GM12878 (cell line): Measurements from ENCODE around the gene NR6A1. TPM values are rescaled to one million over a fixed set of nuclear protein-coding genes. Genes with fewer than 3 reads are reported as not detected.

Experiments
- ATAC-seq: fragments of 200-7000 bp; cut with Tn5 transposase; 3 replicates; pipeline ENCODE4 v1.9.1; 2020; ENCODE audit warnings: mild to moderate bottlenecking, moderate library complexity
- BruUV-seq: library from RNA; stranded (reverse); fragments of 400-500 nt; replicated peaks from 2 replicates; lab custom pipeline; 2021; lab: Mats Ljungman, UMichigan
- CTCF ChIA-PET: fragments of 300-600 bp; sonication (Branson Sonifier 250); formaldehyde crosslinking; extraction: SDS; loops from one replicate; lab custom pipeline; 2021; ENCODE audit warnings: inconsistent platforms; lab: Yijun Ruan, JAX
- POLR2A ChIA-PET: fragments of 350-600 bp; formaldehyde crosslinking; extraction: SDS; loops from one replicate; lab custom pipeline; 2021; ENCODE audit warnings: inconsistent platforms; lab: Charles Lee
- RAD21 ChIA-PET: fragments of 300-600 bp; sonication (Branson Sonifier 250); formaldehyde crosslinking; loops from one replicate; lab custom pipeline; 2023; ENCODE audit warnings: antibody characterized with exemption; ENCODE audit not compliant: unreplicated experiment; lab: Charles Lee
- SMC1A ChIA-PET: fragments of 300-600 bp; sonication (Branson Sonifier 250); formaldehyde crosslinking; loops from one replicate; lab custom pipeline; 2023; ENCODE audit not compliant: unreplicated experiment, uncharacterized antibody; lab: Charles Lee
- DNase-seq: peaks from one replicate; pipeline ENCODE4 v3.0.0-alpha.2; 2011; ENCODE audit warnings: low read depth, low spot score
- FAIRE-seq: peaks from 3 replicates; lab custom pipeline; 2011; peaks lifted over from hg19 to GRCh38; lab: Jason Lieb, UNC
- H2AFZ ChIP-seq: 2 replicates; pipeline ENCODE4 v1.6.0; 2011; ENCODE audit warnings: low read depth, low read length, control low read depth; ENCODE audit not compliant: control insufficient read depth
- H3K27ac ChIP-seq: 2 replicates; pipeline ENCODE4 v1.5.1; 2011; ENCODE audit warnings: control low read depth; ENCODE audit not compliant: control insufficient read depth, insufficient read depth
- H3K27me3 ChIP-seq, 2 experiments: replicated peaks in 1 of 2; 2 replicates each; pipeline versions ENCODE4 v1.6.0 to v1.6.1; 2011; ENCODE audit warnings: low read length in 1 of 2; ENCODE audit not compliant: control insufficient read depth in 2 of 2, insufficient read depth in 2 of 2
- H3K36me3 ChIP-seq, 2 experiments: 2 replicates each; pipeline ENCODE4 v1.5.1; 2011; ENCODE audit warnings: low read length in 1 of 2; ENCODE audit not compliant: control insufficient read depth in 2 of 2, insufficient read depth in 2 of 2
- H3K4me1 ChIP-seq: 2 replicates; pipeline ENCODE4 v1.6.1; 2011; ENCODE audit warnings: mild to moderate bottlenecking, low read length, moderate library complexity, mixed read lengths; ENCODE audit not compliant: control insufficient read depth, insufficient read depth
- H3K4me2 ChIP-seq: 2 replicates; pipeline ENCODE4 v1.6.0; 2011; ENCODE audit warnings: control low read depth; ENCODE audit not compliant: control insufficient read depth, insufficient read depth
- H3K4me3 ChIP-seq: fragments of 200-600 bp; sonication (generic); 2 replicates; pipeline ENCODE4 v1.5.1; 2016
- H3K79me2 ChIP-seq: 2 replicates; pipeline ENCODE4 v1.6.0; 2011; ENCODE audit warnings: low read length; ENCODE audit not compliant: control insufficient read depth, insufficient read depth
- H3K9ac ChIP-seq: 2 replicates; pipeline ENCODE4 v1.8.0; 2011; ENCODE audit warnings: low read length, control low read depth, mixed read lengths; ENCODE audit not compliant: control insufficient read depth, insufficient read depth
- H3K9me3 ChIP-seq: replicated peaks from 3 replicates; pipeline ENCODE4 v1.5.1; 2011; ENCODE audit warnings: mild to moderate bottlenecking, low read length; ENCODE audit not compliant: control insufficient read depth, insufficient read depth
- H4K20me1 ChIP-seq: 2 replicates; pipeline ENCODE4 v1.6.0; 2011; ENCODE audit not compliant: control insufficient read depth, insufficient read depth
- BACH1 ChIP-seq: fragments of 450-650 bp; IDR thresholded peaks from 2 replicates; pipeline ENCODE4 v1.6.1; 2017; ENCODE audit warnings: mild to moderate bottlenecking, borderline replicate concordance
- ESRRA ChIP-seq: IDR thresholded peaks from 2 replicates; pipeline ENCODE4 v1.6.1; 2012; ENCODE audit warnings: mild to moderate bottlenecking, low read length, improper control_type of control experiment
- IRF4 ChIP-seq: IDR thresholded peaks from 2 replicates; pipeline ENCODE4 v1.6.1; 2011; ENCODE audit warnings: low read depth, low read length
- JUND ChIP-seq: IDR thresholded peaks from 2 replicates; pipeline ENCODE4 v1.6.1; 2012; ENCODE audit warnings: low read depth, mild to moderate bottlenecking, low read length, improper control_type of control experiment, moderate library complexity
- PRDM15 ChIP-seq: fragments of 450-650 bp; formaldehyde crosslinking; IDR thresholded peaks from 2 replicates; pipeline ENCODE4 v1.4.0; 2020; ENCODE audit warnings: mild to moderate bottlenecking, moderate library complexity
- SP1 ChIP-seq: IDR thresholded peaks from one replicate; pipeline ENCODE4 v1.6.1; 2011; ENCODE audit warnings: low read depth, low read length
- SREBF1 ChIP-seq: IDR thresholded peaks from 2 replicates; pipeline ENCODE4 v1.6.1; 2012; ENCODE audit warnings: mild to moderate bottlenecking, low read length
- SRF ChIP-seq, 2 experiments: IDR thresholded peaks; 2 replicates each; pipeline ENCODE4 v1.6.1; 2011; ENCODE audit warnings: low read depth in 2 of 2, low read length in 2 of 2, mild to moderate bottlenecking in 1 of 2, moderate library complexity in 1 of 2
- WGBS: methylation state at CpG from one replicate; pipeline ENCODE4 v1.1.6; 2016; ENCODE audit warnings: low lambda C conversion rate; ENCODE audit not compliant: insufficient replicate concordance, insufficient coverage; ENCODE audit errors: missing lambda C conversion rate; 5-methylcytosine and 5-hydroxymethylcytosine counted together
- in situ Hi-C: fragments of 300-500 bp; cut with MboI; formaldehyde crosslinking; loops from 9 replicates; pipeline ENCODE4 v1.14.3; 2018; ENCODE audit warnings: mixed read lengths
- intact Hi-C: fragments of 100-400 bp; cut with micrococcal nuclease; formaldehyde crosslinking; loops from one replicate; pipeline ENCODE4 v1.14.2; 2022; ENCODE audit not compliant: unreplicated experiment
- polyA plus RNA-seq, 11 experiments: library from polyadenylated mRNA; depleted of rRNA in 4 of 11; unstranded in 6 of 11; stranded (reverse) in 5 of 11; fragments of >200 nt; fragmentation: Nextera tagmentation in 4 of 11; fragmentation: Illumina TruSeq in 1 of 11; extraction: Ambion mirVana in 4 of 11; extraction: Trizol in 1 of 11; gene quantifications; 1 replicate in 1 of 11; 2 replicates in 10 of 11; pipeline versions ENCODE4 v1.2.1 to v1.2.3, GENCODE V29; 2011 to 2016; ENCODE audit warnings: inconsistent platforms in 2 of 11, missing spikeins in 2 of 11, low read depth in 1 of 11
- total RNA-seq, 4 experiments: library from RNA; depleted of rRNA in 3 of 4; stranded (reverse); fragments of >200 nt in 3 of 4; fragmentation: Illumina TruSeq in 1 of 4; extraction: Trizol in 1 of 4; gene quantifications; 2 replicates each; pipeline versions ENCODE4 v1.2.1 to v1.2.3, GENCODE V29; 2013 to 2021

NR6A1 gene
- total and polyA plus RNA-seq, 10 of the 15 experiments (the other 5 are each of a cell fraction or from before 2014, with no cell fraction given), result 1.2 to 9.2 (median 4.6) TPM

GRCh38 chr9:124551472-124552272 lies 219.4 kb downstream of the NR6A1 start (continued):
- no peak for TF ChIP-seq JUND
- TF ChIP-seq SREBF1, result no peak
- TF ChIP-seq IRF4, result no peak
- no peak for TF ChIP-seq SRF (IDR thresholded peaks at IDR 0.05; ENCODE audit: low read depth in 2 of 2, low read length in 2 of 2)
- TF ChIP-seq PRDM15 (CRISPR knock-in tag), result no peak
- TF ChIP-seq BACH1, result no peak

GRCh38 chr9:124550072-124550471 lies 221.0 kb downstream of the NR6A1 start:
- H3K27ac ChIP-seq, result no peak overlapping the region
- CTCF ChIA-PET, result interaction anchor here (4.0 to 4.6 kb wide), 2 partner anchors 13 to 162 kb away, joined by 27 to 39 read pairs; no protein-coding TSS in a partner anchor
- FAIRE-seq (no peak), DNase-seq (no peak), ATAC-seq (no peak)
- no peaks in the 10 kb centered on the region for H3K4me1 ChIP-seq
- no peaks in the 10 kb centered on the region for H3K9me3 ChIP-seq
- no peak for TF ChIP-seq ESRRA
- TF ChIP-seq IRF4, result no peak
- TF ChIP-seq SP1, result no peak
- no peaks in the 10 kb centered on the region for H3K27me3 ChIP-seq
- H3K9ac ChIP-seq, result no peak overlapping the region
- H3K79me2 ChIP-seq, result no peaks in the 10 kb centered on the region
- H2AFZ ChIP-seq, result no peak overlapping the region
- no peak overlapping the region for H3K4me2 ChIP-seq
- intact Hi-C loops (loop anchor here (5.0 kb wide), 1 partner anchor 162 kb away; no protein-coding TSS in a partner anchor), in situ Hi-C loops (no loop called here)
- H3K4me3 ChIP-seq, result no peak overlapping the region
- 86% methylated on average over 2 of the region's 2 CpGs for WGBS
- BruUV-seq, result no TSS peak
- H4K20me1 ChIP-seq, result no peaks in the 10 kb centered on the region
- RAD21 ChIA-PET, result interaction anchor here (0.7 to 1.3 kb wide), 2 partner anchors 68 to 162 kb away, joined by 4 read pairs; no protein-coding TSS in a partner anchor
- SMC1A ChIA-PET, result interaction anchor here (0.7 kb wide), 1 partner anchor 110 kb away, joined by 3 read pairs; no protein-coding TSS in a partner anchor
- POLR2A ChIA-PET, result interaction anchor here (0.5 kb wide), 1 partner anchor 115 kb away, joined by 3 read pairs; no protein-coding TSS in a partner anchor
- H3K36me3 ChIP-seq, result no peaks in the 10 kb centered on the region
